Caki2 (cell line): ENCODE data around the gene KCTD2. TPM values are rescaled to one million over a fixed set of nuclear protein-coding genes. Genes with fewer than 3 reads are reported as not detected.
"Not testable (repeated sequence)": the region's sequence is repeated elsewhere in the genome, so short reads cannot be mapped to it uniquely, and the experiment has no call there.

Experiments
- DNase-seq: peaks from one replicate; pipeline ENCODE4 v3.0.0-alpha.2; 2015; ENCODE audit warnings: low read depth
- in situ Hi-C: cut with HindIII; loops from 2 replicates; pipeline ENCODE4 v1.10.0; 2016; ENCODE audit warnings: low sequenced_read_pairs, low pct_unique_long_range_greater_than_20kb, mixed read lengths
- total RNA-seq: library from RNA; depleted of rRNA; stranded (reverse); fragments of >200 nt; shearing (Covaris generic); gene quantifications from 2 replicates; pipeline ENCODE4 v1.2.3, GENCODE V29; 2014; ENCODE audit warnings: low replicate concordance

Gene KCTD2
- total RNA-seq, 1 experiment from 2014 or later, result 17.9 TPM

DNA sequence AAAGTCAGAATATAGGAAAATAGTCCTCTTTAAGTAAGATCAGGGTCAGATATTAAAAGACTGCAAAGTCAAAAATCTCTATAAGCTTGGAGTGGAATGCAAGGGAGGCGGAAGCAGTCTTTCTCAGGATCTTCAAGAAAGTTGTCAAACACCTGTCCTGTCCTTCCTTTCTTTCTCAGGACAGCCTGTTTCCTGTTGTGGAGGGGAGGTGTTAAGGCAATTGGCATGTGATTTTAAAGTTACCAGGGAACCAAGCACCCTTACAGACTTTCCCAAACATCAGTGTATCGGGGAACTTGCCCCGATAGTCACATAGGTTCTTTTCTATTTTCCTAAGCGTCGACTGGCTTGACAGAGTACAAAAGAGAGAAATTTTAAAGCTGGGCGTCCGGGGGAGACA is 2.3 kb upstream of the KCTD2 start:
- DNase-seq, result no peak
- in situ Hi-C loops, result no loop called here

DNA sequence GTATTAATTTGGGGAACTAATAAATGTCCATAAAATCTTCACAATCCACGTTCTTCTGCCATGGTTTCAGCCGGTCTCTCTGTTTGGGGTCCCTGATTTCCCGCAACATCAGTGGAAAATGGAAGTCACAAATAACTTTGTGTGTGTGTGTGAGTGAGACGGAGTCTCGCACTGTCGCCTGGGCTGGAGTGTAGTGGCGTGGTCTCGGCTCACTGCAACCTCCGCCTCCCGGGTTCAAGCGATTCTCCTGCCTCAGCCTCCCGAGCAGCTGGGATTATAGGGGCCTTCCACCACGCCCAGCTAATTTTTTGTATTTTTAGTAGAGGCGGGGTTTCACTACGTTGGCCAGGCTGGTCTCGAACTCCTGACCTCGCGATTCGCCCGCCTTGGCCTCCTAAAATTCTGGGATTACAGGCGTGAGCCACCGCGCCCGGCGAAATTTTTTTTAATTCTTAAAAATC is 1.0 kb upstream of the KCTD2 start:
- DNase-seq, in situ Hi-C loops: not testable (repeated sequence)

DNA sequence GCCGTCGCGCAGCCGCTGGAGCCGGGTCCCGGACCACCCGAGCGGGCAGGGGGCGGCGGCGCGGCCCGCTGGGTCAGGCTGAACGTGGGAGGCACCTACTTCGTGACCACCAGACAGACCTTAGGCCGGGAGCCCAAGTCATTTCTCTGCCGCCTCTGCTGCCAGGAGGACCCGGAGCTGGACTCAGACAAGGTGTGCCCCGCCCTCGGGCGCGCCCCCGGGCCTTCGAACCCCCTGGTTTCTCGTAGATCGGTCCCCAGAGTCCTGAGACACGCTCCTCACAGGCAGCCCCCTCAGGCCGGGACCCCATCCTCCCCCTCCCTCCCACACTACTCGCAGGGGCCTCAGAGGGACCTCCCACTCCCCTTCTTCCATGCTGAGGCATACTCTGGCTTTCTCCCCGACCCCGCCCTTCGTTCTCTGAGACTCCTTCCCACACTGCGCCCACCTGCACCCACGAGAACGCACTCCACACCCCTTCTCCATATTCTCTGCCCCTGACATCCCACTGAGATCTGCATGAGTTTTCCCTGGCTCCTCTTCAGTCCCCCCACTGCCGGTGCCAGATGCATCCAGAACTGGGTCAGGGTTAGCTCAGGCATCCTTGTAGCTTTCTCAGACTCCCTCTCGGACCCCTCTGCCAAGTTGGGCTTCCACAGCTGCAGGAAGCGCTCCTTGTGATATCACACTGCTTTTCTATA is 523 bp downstream of the KCTD2 start:
- in situ Hi-C loops, result no loop called here
- DNase-seq, result no peak

DNA sequence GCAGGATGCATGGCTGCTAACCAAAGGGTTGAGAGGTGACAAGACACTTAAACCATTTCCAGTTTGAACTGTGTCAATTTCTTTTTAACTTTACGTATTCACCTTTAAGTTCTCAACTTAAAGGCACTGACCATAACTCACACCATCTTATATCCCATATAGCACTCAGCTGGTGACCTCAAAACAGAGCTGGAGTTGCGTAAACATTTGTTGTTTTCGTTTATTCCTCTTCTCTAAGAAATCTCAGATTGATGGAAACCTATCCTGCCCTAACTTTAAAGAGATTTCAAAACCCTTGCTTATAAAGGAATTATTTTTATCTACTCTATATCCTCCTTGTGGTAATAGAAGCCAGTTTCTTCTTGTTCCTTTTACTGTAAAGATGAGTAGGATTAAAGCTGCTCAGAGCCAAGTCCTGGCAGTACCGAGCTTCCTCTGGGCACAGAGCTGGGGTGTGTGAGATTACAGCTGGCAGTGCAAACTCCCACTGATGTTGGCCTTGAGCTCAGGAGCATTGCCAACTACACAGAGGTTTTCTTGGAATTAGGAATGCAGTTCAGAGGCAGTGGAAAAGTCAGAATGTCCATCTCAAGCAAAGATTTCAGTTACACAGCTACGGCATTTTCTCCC is 1.3 kb downstream of the KCTD2 start:
- in situ Hi-C loops, result no loop called here
- DNase-seq, result no peak

DNA sequence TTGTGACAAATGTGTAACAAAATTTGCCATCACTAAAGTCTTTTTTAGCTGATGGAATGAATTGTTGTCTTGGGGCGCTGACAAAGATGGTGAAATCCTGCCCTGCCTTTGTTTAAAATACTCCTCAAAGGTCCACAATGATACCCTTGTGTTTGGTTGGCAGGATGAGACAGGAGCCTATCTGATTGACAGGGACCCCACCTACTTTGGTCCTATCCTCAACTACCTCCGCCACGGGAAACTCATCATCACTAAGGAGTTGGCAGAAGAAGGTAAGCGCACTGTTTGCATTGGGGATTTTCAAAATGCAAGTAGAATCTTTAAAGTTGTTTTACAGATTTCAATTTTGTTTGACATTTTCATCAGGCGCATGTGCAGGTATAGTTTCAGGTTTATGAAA is 2.0 kb downstream of the KCTD2 start:
- in situ Hi-C loops, result no loop called here
- DNase-seq, result no peak

DNA sequence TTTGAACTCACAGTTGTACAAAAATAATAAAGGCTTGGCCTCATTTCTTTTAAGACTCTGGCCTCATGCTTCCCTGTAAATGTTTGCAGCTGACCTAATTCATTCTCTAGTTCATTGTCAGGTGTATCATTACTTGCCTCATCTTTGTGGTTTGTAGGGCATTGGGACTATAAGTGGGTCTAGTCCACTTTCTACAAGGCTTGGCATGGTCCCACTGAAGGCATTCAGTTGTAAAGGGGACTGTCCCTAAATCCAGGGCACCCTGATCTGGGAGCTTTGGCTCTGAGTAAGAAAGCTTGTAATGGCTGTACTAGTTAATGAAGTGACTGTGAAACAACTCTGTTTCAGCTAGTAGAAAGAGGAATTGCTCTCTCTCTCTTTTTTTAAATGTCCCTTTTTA is 2.7 kb downstream of the KCTD2 start:
- DNase-seq, result no peak
- in situ Hi-C loops, result no loop called here

DNA sequence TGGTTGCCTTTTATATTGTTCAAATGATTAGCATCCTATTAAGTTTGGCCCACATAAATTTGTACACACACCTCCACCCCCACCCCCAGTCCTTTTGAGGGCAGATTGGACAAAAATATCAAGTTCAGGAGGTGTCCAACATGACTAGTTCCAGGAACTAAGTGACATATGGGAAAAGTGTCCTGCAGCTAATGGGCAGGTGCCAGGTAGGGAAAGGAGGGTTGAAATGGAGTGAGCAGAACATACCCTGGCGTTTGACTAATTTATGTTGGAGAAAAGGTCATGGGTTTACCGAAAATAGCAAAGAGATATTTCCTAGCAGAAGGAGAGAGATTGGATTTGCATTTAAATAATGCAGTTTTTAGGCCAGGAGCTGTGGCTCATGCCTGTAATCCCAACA is 4.9 kb downstream of the KCTD2 start:
- in situ Hi-C loops, result no loop called here
- no peak for DNase-seq

DNA sequence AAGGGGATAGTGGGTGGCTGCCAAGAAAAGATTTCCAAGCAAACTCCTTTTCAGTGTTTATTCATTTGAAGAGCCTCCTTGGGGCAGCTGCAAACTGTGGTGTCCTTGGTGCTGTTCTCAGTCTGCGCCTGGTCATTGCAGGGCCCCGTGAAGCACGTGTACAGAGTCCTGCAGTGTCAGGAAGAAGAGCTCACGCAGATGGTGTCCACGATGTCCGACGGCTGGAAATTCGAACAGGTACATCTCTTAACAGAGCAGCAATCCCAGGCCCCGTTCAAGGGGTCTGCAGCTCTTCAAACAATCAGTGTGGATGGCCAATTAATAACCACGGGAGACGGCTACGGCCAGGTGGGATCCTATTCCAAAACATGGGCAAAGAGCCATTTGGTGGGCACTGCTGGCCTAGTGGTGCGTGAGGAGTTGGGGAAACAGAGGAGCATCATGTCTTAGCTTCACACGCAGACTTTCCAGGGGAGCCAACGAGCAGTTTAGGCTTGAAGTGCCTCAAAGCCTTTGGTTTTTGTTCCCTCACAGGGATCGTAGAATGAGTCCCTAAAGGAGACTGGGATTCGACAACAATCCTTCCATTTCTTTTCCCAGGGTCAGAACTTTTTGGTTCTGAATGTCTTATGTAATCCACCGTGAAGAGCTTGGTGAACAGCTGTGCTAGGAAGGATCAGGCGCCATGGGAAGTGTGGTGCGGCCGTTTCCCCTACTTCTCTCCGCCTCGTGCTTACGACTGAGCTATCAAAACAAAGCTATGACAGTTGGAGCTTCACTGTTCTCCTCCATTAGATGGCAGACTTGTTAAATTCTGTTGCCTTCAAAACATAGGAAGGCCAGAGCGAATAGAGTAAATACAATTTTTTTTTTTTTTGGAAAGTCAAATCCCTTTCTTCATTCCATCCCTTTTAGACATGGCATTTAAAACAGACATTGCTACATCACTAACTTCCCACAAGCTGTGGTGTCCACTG is 12.6 kb downstream of the KCTD2 start:
- peak; percentile 67 for DNase-seq
- in situ Hi-C loops, result no loop called here

DNA sequence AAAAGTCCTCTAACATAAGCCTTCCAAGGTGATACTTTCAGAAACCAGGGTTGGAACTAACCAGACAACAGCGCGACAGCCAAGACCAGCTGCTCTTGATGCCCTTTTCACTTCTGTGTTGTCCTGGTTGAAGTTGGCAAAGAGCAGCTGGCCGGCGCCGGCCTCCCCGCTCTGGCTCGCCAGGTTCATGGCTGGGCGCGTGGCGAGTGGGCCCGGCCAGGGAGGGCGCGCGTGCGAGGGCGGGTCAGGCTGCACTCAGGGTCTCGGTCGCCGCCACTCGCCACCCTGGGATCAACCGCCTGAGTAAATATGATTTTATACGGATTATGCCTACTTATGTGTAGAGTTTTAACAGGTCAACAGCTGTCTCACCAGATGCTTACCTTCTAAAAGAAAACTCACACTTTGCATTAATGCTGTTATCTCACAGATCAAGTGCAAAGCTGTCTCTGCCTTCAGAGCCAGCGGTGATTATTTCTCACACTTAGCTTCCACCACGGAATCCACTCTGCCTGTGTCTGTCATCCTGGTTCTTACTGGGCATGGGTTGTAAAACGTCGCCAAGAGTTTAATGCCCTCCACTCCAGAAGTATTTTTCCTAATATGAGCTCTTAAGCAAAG is 13.5 kb downstream of the KCTD2 start:
- DNase-seq, result no peak
- in situ Hi-C loops, result no loop called here

DNA sequence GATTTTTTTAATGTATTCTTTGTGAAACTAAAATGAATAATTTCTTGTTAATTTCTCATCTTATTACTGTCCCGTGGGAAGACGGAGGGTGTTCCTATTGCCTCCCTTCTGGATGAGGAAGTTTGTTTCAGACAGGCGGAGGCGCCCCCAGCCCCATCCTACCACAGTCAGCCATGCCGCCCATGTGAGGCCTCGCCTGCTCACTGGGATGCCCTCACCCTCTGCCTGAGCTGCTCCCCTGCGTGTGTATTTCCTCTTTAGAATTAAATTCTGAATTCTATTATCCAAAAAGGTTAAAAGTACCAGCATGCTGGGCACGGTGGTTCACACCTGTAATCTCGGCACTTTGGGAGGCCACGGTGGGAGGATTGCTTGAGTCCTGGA is 14.0 kb downstream of the KCTD2 start:
- in situ Hi-C loops, result no loop called here
- no peak for DNase-seq

DNA sequence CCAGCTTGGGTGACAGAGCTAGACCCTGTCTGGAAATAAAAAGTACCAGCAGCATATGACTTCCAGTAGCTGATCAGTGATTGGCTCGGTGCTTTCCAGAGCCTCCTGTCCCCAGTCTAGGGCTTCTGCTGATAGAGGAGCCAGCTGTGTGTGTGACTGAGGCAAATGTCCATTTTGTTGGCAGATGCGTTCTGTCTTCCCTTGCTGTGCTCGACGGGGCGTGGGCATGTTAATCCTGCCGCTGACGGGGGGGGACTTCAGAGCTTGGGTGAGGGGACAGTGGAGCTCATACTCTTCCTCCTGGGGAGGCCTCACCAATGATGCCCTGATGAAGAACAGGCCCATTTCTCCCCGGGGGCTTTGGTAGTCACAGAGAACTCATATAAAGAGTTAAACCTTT is 14.6 kb downstream of the KCTD2 start:
- in situ Hi-C loops, result no loop called here
- DNase-seq, result no peak

DNA sequence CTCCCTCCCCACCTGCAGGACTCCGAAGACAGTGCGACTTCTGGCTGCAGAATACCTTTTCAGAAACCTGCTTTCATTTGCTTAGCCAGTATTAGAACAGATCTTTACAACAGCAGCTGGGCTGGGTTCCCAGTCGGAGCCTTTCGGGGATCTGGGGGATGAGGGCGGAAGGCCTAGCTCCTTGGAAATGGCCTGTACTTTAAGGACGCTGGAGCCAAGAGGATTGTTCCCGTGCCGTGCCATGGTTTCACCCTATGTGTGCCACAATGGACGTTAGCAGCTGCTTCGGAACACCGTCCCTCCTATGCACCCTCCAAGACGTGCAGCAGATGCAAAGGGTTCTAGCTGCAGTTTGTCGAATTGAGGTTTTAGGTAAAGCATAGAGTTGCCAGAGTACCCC is 16.2 kb downstream of the KCTD2 start:
- no peak for DNase-seq
- in situ Hi-C loops, result no loop called here

DNA sequence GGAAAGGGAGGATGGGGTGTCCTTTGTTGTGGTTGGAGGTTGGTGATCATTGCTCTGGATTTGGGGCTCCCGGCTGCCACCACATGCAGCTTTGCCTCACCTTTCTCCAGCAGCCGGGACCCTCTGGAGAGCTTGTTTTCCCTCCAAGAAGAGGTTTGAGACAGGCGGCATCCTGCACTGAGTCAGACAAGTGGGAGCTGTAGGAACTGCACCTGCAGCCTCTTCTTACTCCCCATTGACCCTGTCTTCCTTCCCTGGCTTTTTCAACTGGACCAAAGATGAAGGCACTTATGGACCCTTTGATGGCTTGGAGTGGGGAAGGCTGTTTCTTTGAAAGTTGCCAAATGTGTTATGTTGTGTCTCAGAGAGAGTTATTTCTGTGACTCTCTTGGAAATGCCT is 16.6 kb downstream of the KCTD2 start:
- in situ Hi-C loops, result no loop called here

DNA sequence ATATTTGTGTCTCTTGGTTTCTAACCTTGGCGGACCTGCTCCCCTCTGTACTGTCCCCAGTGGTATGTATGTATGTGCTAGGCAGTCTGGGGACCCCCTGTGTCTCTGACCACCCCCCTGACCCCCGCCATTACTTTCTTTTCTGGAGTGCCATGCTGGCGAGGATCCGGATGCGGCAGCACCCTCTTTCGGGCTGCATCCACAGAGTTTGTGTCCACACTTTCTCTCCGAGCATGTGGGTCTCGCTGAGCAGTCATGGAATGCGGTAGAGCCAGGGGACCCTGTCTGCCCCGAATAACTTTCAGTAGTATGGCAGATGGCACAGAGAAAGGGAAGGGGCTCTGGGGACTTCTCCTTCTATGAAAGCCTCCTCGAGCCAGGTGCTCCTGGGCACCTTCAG is 17.0 kb downstream of the KCTD2 start:
- in situ Hi-C loops, result no loop called here
- no peak for DNase-seq

More for the DNA sequence above, 16.6 kb downstream of the KCTD2 start:
- DNase-seq, result no peak

DNA sequence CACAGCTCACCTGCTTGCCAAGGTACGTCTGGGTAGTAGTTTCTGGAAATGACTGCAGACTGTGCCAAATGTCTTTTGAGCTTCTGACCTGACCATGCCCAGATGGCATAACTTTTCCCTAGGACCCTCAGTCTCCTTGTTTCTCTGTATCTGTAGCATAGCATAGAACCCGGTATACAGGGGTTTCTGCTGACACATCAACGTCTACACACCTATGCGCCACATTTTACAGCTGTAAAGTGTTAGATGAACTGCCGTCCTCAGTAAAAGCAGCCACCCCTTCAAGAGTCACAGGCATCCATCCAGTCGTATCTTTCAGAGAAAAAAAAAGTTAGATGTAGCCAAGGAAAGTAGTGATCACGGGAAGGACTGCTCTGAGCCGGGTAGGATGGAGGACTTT is 17.4 kb downstream of the KCTD2 start:
- in situ Hi-C loops, result no loop called here

DNA sequence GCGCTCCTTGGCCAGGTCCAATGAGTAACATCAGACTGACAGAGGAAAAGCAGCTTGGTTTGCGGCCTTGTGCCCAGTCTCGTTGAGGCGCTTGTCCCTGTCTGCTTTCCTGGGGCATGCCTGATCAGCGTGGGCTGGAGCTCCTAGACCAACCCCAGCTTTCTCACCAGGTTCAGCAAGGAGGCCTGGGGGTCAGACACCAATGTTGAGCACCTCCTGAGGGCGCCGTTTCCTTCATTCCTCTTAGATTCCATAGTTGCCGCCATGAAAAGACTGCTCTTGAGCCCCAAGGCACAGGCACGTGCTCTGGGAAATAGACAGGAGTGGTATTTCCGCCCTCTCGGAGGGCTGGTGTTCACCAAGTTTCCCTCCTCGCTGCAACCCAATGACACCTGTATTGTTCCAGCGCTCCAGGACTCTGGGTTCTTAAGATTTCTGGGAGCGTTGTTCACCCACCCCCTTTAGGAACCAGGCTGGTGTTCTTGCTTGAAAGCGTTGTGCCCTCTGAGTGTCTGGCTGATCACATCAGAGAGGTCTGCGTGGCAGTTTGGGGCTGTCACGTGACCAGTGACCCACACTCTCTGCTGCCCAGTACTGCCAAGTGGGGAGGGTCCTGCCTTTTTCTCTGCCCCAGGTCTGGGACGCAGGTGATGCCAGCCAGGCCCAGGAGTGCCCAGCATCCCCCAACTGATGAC is 18.0 kb downstream of the KCTD2 start:
- in situ Hi-C loops, result no loop called here
- no peak for DNase-seq

More for the DNA sequence above, 17.4 kb downstream of the KCTD2 start:
- no peak for DNase-seq

DNA sequence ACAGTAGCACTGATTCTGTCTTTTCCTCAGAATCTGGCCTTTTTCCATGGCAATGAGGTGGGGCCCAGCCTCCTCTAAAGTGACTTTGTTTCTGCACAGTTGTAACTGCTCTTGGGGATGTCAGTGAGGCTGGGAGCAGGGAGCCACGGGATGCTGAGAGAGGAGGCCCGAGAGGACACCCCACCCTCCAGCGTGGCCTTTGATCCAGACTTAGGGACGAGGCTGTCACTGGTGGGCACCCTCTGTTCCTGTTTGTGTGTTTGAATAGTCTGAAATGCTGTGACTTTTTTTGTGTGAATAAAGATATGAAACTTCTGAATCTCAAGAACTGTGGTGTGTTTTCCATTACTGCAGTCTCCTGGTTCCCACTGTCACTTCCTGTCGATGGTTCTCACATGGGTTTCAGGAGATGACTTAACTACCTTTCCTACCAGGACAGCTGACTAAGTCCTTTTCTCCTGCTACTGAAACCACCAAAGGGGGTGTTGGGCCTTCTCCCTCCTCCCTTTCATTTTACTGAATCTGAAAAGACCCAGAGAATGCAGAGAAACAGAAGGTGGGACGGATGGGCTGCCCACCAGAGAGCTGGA is 18.6 kb downstream of the KCTD2 start:
- in situ Hi-C loops, result no loop called here
- no peak for DNase-seq

DNA sequence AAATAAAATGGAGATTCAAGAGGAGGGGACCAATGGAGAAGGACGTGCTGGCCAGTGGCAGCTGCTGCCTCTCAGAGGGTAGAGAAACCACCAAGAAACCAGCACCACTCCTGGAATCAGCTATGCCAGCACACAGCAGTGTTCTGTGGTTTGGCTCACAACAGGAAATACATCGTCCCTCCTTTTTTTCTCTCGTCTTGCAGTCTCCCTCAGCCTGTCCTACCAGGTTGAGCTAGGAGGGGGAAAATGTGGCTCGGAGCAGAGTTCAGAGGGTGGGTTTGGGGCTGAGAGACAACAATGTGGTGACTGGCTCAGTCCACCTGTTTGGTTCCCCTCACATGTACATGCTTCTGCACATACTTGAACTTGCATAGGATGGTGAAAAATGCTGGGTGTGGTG is 20.8 kb downstream of the KCTD2 start:
- in situ Hi-C loops, result no loop called here

More for the DNA sequence above, 20.8 kb downstream of the KCTD2 start:
- no peak for DNase-seq
